ENCODE measurements around the gene NCOA1. TPM values are rescaled to one million over a fixed set of nuclear protein-coding genes. Genes with fewer than 3 reads are reported as not detected.

The NCOA1 gene
- total RNA-seq, 1 experiment from 2014 or later = 2.4 TPM

DNA sequence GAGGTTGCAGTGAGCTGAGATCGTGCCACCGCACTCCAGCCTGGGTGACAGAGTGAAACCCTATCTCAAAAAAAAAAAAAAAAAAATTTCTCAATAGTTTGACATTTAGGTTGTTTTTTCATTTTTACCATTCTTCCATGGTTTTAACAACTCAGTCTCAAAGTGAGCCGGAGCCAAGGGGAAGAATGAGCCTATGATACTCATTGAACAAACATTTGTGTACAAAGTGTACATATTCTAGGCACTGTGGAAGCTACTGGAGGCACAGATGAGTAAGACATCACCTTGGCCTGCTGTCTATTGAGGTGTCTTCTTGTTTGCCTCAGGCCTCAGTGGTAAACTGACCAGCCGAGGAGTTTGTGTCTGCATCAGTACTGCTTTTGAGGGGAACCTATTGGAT, 324.1 kb downstream of the NCOA1 start:
- H3K9me3 ChIP-seq = no peaks in the 10 kb centered on the region
- no peak for DNase-seq
- H3K27me3 ChIP-seq = no peaks in the 10 kb centered on the region
- no peak overlapping the region for H3K4me3 ChIP-seq
- peaks cover 70% of the 10 kb centered on the region for H3K36me3 ChIP-seq

DNA sequence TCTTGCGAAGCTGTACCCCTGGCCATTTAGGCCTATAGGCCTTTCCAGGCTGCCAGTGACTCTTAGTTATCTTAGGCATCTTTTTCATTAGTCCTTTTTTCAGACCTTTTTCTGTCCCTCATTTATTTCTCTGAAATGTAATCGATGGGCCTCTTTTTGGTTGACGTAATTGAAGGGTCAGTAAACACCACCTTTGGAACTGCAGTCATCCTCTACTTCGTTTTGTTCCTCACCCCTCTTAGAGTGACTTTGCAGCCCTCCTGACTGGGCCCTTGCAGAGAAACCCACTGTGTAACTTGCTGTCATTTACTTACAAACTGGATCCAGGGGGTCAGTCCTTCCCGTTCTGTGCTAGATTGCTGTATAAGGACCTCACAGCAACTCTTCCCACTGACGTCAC, 325.4 kb downstream of the NCOA1 start:
- H3K36me3 ChIP-seq = peaks cover 82% of the 10 kb centered on the region
- no peak for DNase-seq

GRCh38 chr2:24816884-24817283, 325.8 kb downstream of the NCOA1 start:
- Histone ChIP-seq H3K27me3 (no peaks in the 10 kb centered on the region), H3K9me3 (no peaks in the 10 kb centered on the region), H3K4me3 (no peak overlapping the region), H3K36me3 (peaks cover 80% of the 10 kb centered on the region)
- no peak for DNase-seq

More for the DNA sequence above, 325.4 kb downstream of the NCOA1 start:
- no peak overlapping the region for H3K4me3 ChIP-seq
- H3K9me3 ChIP-seq = no peaks in the 10 kb centered on the region
- H3K27me3 ChIP-seq = no peaks in the 10 kb centered on the region

GRCh38 chr2:24818721-24819167, 327.7 kb downstream of the NCOA1 start:
- no peak for DNase-seq
- H3K36me3 ChIP-seq = peaks cover 80% of the 10 kb centered on the region
- H3K27me3 ChIP-seq = no peaks in the 10 kb centered on the region
- no peaks in the 10 kb centered on the region for H3K9me3 ChIP-seq
- H3K4me3 ChIP-seq = no peak overlapping the region

DNA sequence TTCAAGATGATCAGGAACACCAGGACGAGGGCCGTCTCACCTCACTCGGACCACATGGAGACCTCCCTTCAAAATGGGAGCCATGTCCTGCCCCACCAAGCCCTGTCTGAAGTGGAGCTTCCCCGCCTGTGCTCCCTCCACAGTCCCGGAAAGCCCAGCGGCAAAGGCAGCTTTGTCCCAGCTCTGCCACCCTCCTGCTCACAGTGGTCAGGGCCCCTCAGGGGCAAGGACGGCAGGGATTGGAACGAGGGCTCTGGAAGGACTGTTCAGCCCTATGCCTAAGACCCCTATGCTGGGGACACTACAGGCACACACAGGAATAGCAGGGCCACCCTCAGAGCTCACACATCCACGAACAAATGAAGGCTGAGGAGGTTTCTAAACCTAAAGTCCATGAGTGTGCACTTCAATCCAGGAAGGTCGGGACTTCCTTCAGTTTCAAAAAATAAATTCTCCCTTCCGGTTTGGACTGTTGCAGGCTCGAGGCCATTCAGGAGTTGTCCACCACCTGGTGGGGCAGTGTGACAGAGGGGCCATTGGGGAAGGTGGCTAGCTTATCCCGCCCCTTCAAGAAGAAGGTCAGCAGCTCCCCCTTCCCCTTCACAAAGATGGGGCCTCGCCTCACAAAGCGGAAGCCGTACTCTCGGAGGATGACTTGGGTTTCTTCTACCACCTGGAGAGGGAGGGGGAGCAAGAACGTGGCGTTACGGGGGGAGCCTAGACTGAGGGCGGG, 328.6 kb downstream of the NCOA1 start:
- Histone ChIP-seq H3K27me3 (no peaks in the 10 kb centered on the region), H3K9me3 (no peaks in the 10 kb centered on the region), H3K36me3 (peaks cover 78% of the 10 kb centered on the region), H3K4me3 (no peak overlapping the region)
- DNase-seq = no peak

DNA sequence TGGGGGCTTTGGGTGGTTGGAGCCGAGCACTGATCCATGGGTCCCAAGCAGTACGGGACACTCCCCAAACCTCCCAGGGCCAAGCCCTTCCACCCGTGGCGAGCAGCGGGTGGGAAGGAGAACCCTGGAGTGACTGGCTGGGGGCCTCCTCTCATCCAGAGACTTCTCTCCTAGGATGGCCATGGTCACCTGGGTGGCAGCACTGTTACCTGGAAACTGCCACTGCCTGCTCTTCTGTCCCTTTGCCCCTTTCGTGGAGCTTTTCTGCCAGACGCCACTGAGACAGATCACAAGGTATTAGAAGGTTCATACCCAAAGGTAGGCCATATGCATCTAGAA, 329.1 kb downstream of the NCOA1 start:
- Histone ChIP-seq H3K4me3 (no peak overlapping the region), H3K27me3 (no peaks in the 10 kb centered on the region), H3K9me3 (no peaks in the 10 kb centered on the region), H3K36me3 (peaks cover 76% of the 10 kb centered on the region)
- no peak for DNase-seq

Other genes starting within 250 kb of the NCOA1 start
- 7.2 and 16.9 TPM in 2 replicates for gene ITSN2, start 130.7 kb upstream of the NCOA1 start, total RNA-seq (2014; rRNA removed; shearing (Covaris generic); ENCODE audit: low replicate concordance)

All from MG63 (cell line).